HUES6 (cell line): ENCODE measurements around the gene CCNJ.
"Not testable (repeated sequence)": the region's sequence is repeated elsewhere in the genome, so short reads cannot be mapped to it uniquely, and the experiment has no call there.

Experiments used
- H3K27ac ChIP-seq: 2 replicates; pipeline ENCODE4 v1.7.0; 2013; ENCODE audit warnings: low read depth, mild to moderate bottlenecking, low read length, inconsistent platforms
- H3K27me3 ChIP-seq: 2 replicates; pipeline ENCODE4 v1.6.1; 2013; ENCODE audit warnings: low read length; ENCODE audit not compliant: control insufficient read depth, insufficient read depth
- H3K36me3 ChIP-seq: 2 replicates; pipeline ENCODE4 v1.6.1; 2013; ENCODE audit warnings: low read length; ENCODE audit not compliant: control insufficient read depth, insufficient read depth
- H3K4me1 ChIP-seq: 2 replicates; pipeline ENCODE4 v1.6.1; 2013; ENCODE audit warnings: low read length; ENCODE audit not compliant: control insufficient read depth, insufficient read depth
- H3K4me3 ChIP-seq: 2 replicates; pipeline ENCODE4 v1.5.1; 2013; ENCODE audit warnings: low read depth, low read length
- H3K9ac ChIP-seq: one replicate; pipeline ENCODE4 v1.6.1; 2013; ENCODE audit warnings: mild to moderate bottlenecking, low read length
- H3K9me3 ChIP-seq: 2 replicates; pipeline ENCODE4 v1.6.1; 2013; ENCODE audit warnings: low read depth, low read length; ENCODE audit not compliant: control insufficient read depth, insufficient read depth

The CCNJ gene

GRCh38 chr10:96043033-96043892 is at the start of gene CCNJ:
Gene CCNJ (plus strand): TSS chr10:96043583. CDS start chr10:96044394, 811 bp downstream.
- Histone ChIP-seq H3K4me3 (peak within 1 kb of the TSS; percentile 77), H3K36me3 (peaks cover 21% of the 10 kb centered on the region), H3K27ac (peak within 1 kb of the TSS; percentile 90), H3K4me1 (peaks cover 6% of the 10 kb centered on the region), H3K9me3 (no peaks in the 10 kb centered on the region), H3K9ac (peak within 1 kb of the TSS; percentile 96), H3K27me3 (peaks cover 9% of the 10 kb centered on the region)

DNA sequence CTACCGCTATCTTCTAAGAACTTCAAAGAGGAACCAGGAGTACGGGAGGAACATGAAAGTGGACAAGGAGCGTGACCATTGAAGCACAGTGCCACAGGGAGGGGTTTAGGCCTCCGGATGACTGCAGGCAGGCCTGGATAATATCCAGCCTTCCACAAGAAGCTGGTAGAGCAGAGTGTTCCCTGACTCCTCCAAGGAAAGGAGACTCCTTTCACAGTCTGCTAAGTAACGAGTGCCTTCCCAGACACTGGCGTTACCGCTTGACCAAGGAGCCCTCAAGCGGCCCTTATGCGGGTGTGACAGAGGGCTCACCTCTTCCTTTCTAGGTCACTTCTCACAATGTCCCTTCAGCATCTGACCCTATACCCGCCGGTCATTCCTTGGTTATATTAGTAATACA is 49.0 kb upstream of the CCNJ start:
- not testable (repeated sequence) for H3K4me1 ChIP-seq, H3K4me3 ChIP-seq

DNA sequence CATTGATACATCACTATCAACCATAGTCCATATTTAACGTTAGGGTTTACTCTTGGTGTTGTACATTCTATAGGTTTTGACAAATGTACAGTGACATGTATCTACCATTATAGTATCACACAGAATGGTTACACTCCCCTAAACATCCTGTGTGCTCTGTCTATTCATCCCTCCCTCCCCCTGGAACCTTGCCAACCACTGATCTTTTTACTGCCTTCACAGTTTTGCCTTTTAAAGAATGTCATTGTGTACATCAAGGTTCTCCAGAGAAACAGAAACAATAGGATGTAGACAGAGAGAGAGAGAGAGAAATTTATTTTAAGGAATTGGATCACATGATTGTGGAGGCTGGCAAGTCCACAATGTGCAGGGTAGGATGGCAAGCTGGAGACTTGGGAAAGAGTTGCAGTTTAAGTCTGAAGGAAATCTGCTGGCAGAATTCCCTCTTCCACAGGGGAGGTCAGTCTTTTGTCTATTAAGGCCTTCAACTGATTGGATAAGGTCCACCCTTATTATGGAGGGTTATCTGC is 45.1 kb upstream of the CCNJ start:
- no peak overlapping the region for H3K27ac ChIP-seq
- H3K9me3 ChIP-seq = no peaks in the 10 kb centered on the region
- H3K9ac ChIP-seq = no peak overlapping the region
- no peak overlapping the region for H3K4me3 ChIP-seq
- no peaks in the 10 kb centered on the region for H3K27me3 ChIP-seq
- no peaks in the 10 kb centered on the region for H3K36me3 ChIP-seq
- H3K4me1 ChIP-seq = no peaks in the 10 kb centered on the region

More for the DNA sequence above, 49.0 kb upstream of the CCNJ start:
- not testable (repeated sequence) for H3K9ac ChIP-seq, H3K27me3 ChIP-seq, H3K27ac ChIP-seq, H3K9me3 ChIP-seq, H3K36me3 ChIP-seq

GRCh38 chr10:96013956-96014355 is 29.4 kb upstream of the CCNJ start:
- Histone ChIP-seq H3K4me1 (no peaks in the 10 kb centered on the region), H3K4me3 (no peak overlapping the region), H3K36me3 (no peaks in the 10 kb centered on the region), H3K9ac (no peak overlapping the region), H3K27me3 (no peaks in the 10 kb centered on the region), H3K9me3 (no peaks in the 10 kb centered on the region), H3K27ac (no peak overlapping the region)

GRCh38 chr10:96014473-96015102 is 28.8 kb upstream of the CCNJ start:
- Histone ChIP-seq H3K36me3 (no peaks in the 10 kb centered on the region), H3K27ac (no peak overlapping the region), H3K27me3 (no peaks in the 10 kb centered on the region), H3K9me3 (no peaks in the 10 kb centered on the region), H3K4me3 (no peak overlapping the region), H3K4me1 (no peaks in the 10 kb centered on the region), H3K9ac (no peak overlapping the region)

GRCh38 chr10:96017191-96017687 is 26.1 kb upstream of the CCNJ start:
- Histone ChIP-seq H3K9me3 (no peaks in the 10 kb centered on the region), H3K27ac (no peak overlapping the region), H3K4me1 (no peaks in the 10 kb centered on the region), H3K9ac (no peak overlapping the region), H3K36me3 (no peaks in the 10 kb centered on the region), H3K4me3 (no peak overlapping the region), H3K27me3 (no peaks in the 10 kb centered on the region)

DNA sequence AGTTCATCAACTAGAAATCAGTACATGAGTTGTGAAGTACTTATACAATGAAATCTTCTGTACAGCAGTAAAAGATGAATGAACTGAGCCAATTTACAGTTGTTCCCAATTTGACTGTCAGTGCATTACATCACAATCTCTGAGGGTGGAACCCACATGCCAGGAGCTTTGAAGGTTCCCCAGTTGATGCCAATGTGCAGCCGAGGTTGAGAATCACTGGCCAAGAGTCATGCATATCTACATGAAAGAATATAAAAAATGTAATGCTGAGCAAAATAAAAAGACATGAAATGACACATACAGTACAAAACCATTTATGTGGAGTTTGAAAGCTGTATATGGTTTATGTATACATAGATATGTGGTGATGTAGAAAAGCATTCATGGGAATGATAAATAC is 22.1 kb upstream of the CCNJ start:
- no peaks in the 10 kb centered on the region for H3K36me3 ChIP-seq
- no peak overlapping the region for H3K27ac ChIP-seq
- no peak overlapping the region for H3K4me3 ChIP-seq
- H3K9ac ChIP-seq = no peak overlapping the region
- no peaks in the 10 kb centered on the region for H3K27me3 ChIP-seq
- no peaks in the 10 kb centered on the region for H3K9me3 ChIP-seq
- no peaks in the 10 kb centered on the region for H3K4me1 ChIP-seq

DNA sequence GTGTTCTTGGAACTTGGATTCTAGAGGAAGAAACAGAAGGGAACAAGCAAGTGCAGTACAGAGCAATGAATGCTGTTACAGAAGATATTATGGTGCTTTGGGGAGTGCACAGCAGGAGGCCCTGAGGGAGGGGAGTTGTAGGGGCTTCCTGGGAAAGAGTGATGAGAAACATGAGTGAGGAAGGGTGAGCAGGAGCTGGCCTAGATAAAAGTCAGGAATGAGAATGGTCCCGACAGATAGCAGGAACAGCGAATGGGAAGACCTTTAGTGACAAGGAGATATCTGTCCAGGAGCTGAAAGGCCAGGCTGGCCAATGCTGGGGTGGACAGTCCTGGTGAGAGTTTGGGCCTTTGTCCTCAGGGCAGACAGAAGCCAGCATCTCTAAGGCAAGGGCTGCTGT is 20.6 kb upstream of the CCNJ start:
- H3K9ac ChIP-seq = no peak overlapping the region
- H3K27me3 ChIP-seq = no peaks in the 10 kb centered on the region
- H3K4me3 ChIP-seq = no peak overlapping the region
- H3K36me3 ChIP-seq = no peaks in the 10 kb centered on the region
- H3K9me3 ChIP-seq = no peaks in the 10 kb centered on the region
- no peaks in the 10 kb centered on the region for H3K4me1 ChIP-seq
- no peak overlapping the region for H3K27ac ChIP-seq

DNA sequence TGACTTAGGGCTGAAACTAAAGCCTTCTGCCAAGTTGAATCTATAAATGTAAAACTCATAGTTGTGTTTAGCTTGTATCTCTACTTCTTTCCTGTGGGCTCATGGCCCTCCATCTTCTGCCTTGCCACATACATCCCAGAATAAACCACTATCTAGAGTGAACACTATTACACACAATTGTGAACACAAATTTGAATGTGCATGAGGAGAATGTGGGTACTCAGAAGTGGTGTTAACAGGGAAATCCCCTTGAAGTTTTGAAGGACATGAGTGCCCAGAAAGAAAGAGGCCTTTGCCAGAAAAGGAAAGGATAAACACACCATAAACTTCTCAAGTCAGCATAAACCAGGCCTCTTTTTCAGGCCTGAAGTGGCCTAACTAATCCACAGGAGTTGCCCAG is 20.2 kb upstream of the CCNJ start:
- Histone ChIP-seq H3K27me3 (no peaks in the 10 kb centered on the region), H3K27ac (no peak overlapping the region), H3K9ac (no peak overlapping the region), H3K4me1 (no peaks in the 10 kb centered on the region), H3K4me3 (no peak overlapping the region), H3K9me3 (no peaks in the 10 kb centered on the region), H3K36me3 (no peaks in the 10 kb centered on the region)

GRCh38 chr10:96025566-96025965 is 17.8 kb upstream of the CCNJ start:
- H3K9ac ChIP-seq = no peak overlapping the region
- H3K4me1 ChIP-seq = no peaks in the 10 kb centered on the region
- H3K9me3 ChIP-seq = no peaks in the 10 kb centered on the region
- H3K36me3 ChIP-seq = no peaks in the 10 kb centered on the region
- H3K27me3 ChIP-seq = no peaks in the 10 kb centered on the region
- H3K27ac ChIP-seq = no peak overlapping the region
- H3K4me3 ChIP-seq = no peak overlapping the region

GRCh38 chr10:96034625-96035024 is 8.8 kb upstream of the CCNJ start:
- H3K9ac ChIP-seq = no peak overlapping the region
- no peak overlapping the region for H3K4me3 ChIP-seq
- H3K9me3 ChIP-seq = no peaks in the 10 kb centered on the region
- no peaks in the 10 kb centered on the region for H3K27me3 ChIP-seq
- H3K36me3 ChIP-seq = no peaks in the 10 kb centered on the region
- no peak overlapping the region for H3K27ac ChIP-seq
- H3K4me1 ChIP-seq = no peaks in the 10 kb centered on the region
